ENCODE measurements around the gene SIX5. TPM values are rescaled to one million over a fixed set of nuclear protein-coding genes. Genes with fewer than 3 reads are reported as not detected.
A peak's percentile ranks its signal among the peaks of the same experiment; 100 is the strongest.

SIX5 gene
- total RNA-seq, 1 experiment from 2014 or later = 9.3 TPM

- H3K4me3 ChIP-seq (ENCODE audit: low read length) = peak within 1 kb of the TSS; percentile 40; the same call in 1 of the 2 replicates
- no peaks in the 10 kb centered on the region for H4K20me1 ChIP-seq (ENCODE audit: low read length)
- H3K4me2 ChIP-seq (ENCODE audit: low read length) = peak within 1 kb of the TSS; percentile 72
- intact Hi-C loops (cut with micrococcal nuclease) = no loop called here
- no peaks in the 10 kb centered on the region for H3K79me2 ChIP-seq (ENCODE audit: low read length)
- POLR2A ChIA-PET (ENCODE audit: unreplicated experiment) = interaction anchor here (0.6 to 0.8 kb wide), 2 partner anchors 10 to 13 kb away, joined by 6 to 39 read pairs; partner anchors contain the start of gene SIX5
- H3K27ac ChIP-seq (ENCODE audit: low read length) = peak within 1 kb of the TSS; percentile 66
- H3K27me3 ChIP-seq (ENCODE audit: low read length) = no peaks in the 10 kb centered on the region
- BruUV-seq (replicated peaks) = no TSS peak
- CTCF ChIA-PET = interaction anchor here (0.6 to 1.4 kb wide), 6 partner anchors 13 to 90 kb away, joined by 3 to 18 read pairs (median 6); partner anchors contain the start of gene SIX5
- no peak; the same call in 1 of the 2 replicates for ATAC-seq
- no peak for DNase-seq
- H3K9me2 ChIP-seq (replicated peaks; ENCODE audit: low read length) = no peaks in the 10 kb centered on the region
- no peaks in the 10 kb centered on the region for H3K36me3 ChIP-seq (ENCODE audit: low read depth, low read length)
- peaks cover 49% of the 10 kb centered on the region for H3K4me1 ChIP-seq (ENCODE audit: insufficient read depth, low read length)
- no peaks in the 10 kb centered on the region for H3F3A ChIP-seq (ENCODE audit: low read length, unreplicated experiment)
- H2AFZ ChIP-seq (ENCODE audit: low read length) = no peak within 1 kb of the TSS
- H3K9ac ChIP-seq (ENCODE audit: low read length) = peak within 1 kb of the TSS; percentile 25; the same call in 1 of the 2 replicates
- H3K9me3 ChIP-seq (ENCODE audit: low read length) = no peaks in the 10 kb centered on the region
- TF ChIP-seq EZH2phosphoT487 (IDR thresholded peaks at IDR 0.05; ENCODE audit: borderline replicate concordance, low read length) = no peak
- TF ChIP-seq, protein P1, sequence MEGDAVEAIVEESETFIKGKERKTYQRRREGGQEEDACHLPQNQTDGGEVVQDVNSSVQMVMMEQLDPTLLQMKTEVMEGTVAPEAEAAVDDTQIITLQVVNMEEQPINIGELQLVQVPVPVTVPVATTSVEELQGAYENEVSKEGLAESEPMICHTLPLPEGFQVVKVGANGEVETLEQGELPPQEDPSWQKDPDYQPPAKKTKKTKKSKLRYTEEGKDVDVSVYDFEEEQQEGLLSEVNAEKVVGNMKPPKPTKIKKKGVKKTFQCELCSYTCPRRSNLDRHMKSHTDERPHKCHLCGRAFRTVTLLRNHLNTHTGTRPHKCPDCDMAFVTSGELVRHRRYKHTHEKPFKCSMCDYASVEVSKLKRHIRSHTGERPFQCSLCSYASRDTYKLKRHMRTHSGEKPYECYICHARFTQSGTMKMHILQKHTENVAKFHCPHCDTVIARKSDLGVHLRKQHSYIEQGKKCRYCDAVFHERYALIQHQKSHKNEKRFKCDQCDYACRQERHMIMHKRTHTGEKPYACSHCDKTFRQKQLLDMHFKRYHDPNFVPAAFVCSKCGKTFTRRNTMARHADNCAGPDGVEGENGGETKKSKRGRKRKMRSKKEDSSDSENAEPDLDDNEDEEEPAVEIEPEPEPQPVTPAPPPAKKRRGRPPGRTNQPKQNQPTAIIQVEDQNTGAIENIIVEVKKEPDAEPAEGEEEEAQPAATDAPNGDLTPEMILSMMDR (conservative IDR thresholded peaks at IDR 0.05; ENCODE audit: low read depth, low read length) = no peak
- TF ChIP-seq EZH2 (IDR thresholded peaks at IDR 0.05; ENCODE audit: low read length, unreplicated experiment) = no peak
These were observed 13.2 kb upstream of the SIX5 start, which contains the start of gene DMPK for GRCh38 chr19:45782162-45782691. DMPK (minus strand) TSS chr19:45782490; CDS start chr19:45782352, 138 bp downstream.

DNA sequence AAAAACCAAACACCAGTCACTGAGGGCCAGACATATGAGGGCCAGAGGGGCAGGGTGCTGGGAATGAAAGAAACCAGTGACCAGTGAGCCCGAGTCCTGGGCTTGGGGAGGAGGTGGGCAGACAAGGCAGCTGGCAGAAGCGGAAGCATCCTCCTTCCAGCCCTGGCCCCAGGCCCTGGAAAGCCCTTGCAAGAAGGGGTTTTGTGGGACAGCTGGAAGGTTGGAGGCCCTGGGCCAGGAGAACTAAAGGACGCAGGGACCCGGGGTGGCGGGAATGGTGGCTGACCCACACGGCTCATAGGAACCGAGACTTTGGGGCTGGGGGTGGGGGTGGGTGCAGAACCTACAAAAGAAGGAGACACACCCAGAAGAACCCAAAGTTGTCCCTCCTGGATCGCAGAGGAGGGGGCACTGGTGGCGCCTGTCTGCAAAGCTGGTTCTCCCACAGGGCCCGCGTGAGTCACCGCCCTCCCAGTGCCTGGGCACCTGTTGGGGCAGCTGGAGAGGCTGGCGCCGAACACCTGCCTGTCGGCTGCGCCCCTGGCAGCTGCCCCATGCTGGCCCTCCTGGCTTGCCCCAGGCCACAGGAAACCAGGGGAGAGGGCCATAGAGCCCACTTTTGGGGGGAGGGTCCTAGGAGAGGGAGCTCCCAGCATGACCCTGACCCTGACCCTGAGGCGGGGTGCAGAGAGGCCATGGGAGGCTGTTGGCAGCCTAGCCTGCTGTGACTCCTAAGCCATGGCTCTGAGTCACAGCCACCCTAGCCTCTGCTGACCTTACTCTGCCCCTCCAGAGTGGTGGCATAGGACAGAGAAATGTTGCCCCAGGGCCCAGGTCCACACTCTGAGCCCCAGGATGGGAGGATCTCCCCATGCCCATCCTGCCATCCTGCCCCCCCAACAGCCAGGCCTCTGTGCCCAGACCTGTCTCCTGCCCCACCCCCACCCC, 12.4 kb upstream of the SIX5 start:
- H2AFZ ChIP-seq (ENCODE audit: low read length) = no peak overlapping the region
- POLR2A ChIA-PET (ENCODE audit: unreplicated experiment) = no interaction called here
- H3K27ac ChIP-seq (ENCODE audit: low read length) = peak overlapping the region; percentile 40; the same call in 1 of the 2 replicates
- no peaks in the 10 kb centered on the region for H3F3A ChIP-seq (ENCODE audit: low read length, unreplicated experiment)
- DNase-seq = peak; percentile 71
- CTCF ChIA-PET = interaction anchor here (0.6 to 1.3 kb wide), 3 partner anchors 12 to 35 kb away, joined by 3 to 7 read pairs (median 4); partner anchors contain the start of gene SIX5
- ATAC-seq = peak; percentile 37
- no peaks in the 10 kb centered on the region for H3K9me3 ChIP-seq (ENCODE audit: low read length)
- no peaks in the 10 kb centered on the region for H4K20me1 ChIP-seq (ENCODE audit: low read length)
- H3K4me3 ChIP-seq (ENCODE audit: low read length) = no peak overlapping the region; the same call in 1 of the 2 replicates
- intact Hi-C loops (cut with micrococcal nuclease) = no loop called here
- no peaks in the 10 kb centered on the region for H3K9me2 ChIP-seq (replicated peaks; ENCODE audit: low read length)
- no TSS peak for BruUV-seq (replicated peaks)
- no peaks in the 10 kb centered on the region for H3K36me3 ChIP-seq (ENCODE audit: low read depth, low read length)
- TF ChIP-seq EZH2 (IDR thresholded peaks at IDR 0.05; ENCODE audit: low read length, unreplicated experiment) (no peak), EZH2phosphoT487 (IDR thresholded peaks at IDR 0.05; ENCODE audit: borderline replicate concordance, low read length) (no peak)
- TF ChIP-seq, protein P1 (conservative IDR thresholded peaks at IDR 0.05; ENCODE audit: low read depth, low read length) = no peak
- peak overlapping the region; percentile 72 for H3K4me2 ChIP-seq (ENCODE audit: low read length)
- no peaks in the 10 kb centered on the region for H3K27me3 ChIP-seq (ENCODE audit: low read length)
- H3K79me2 ChIP-seq (ENCODE audit: low read length) = no peaks in the 10 kb centered on the region
- no peak overlapping the region for H3K9ac ChIP-seq (ENCODE audit: low read length)
- peaks cover 49% of the 10 kb centered on the region for H3K4me1 ChIP-seq (ENCODE audit: insufficient read depth, low read length)
